Colon (tissue), 2 donors: Measurements from ENCODE around the gene DPEP2.
"Not testable (repeated sequence)": the region's sequence is repeated elsewhere in the genome, so short reads cannot be mapped to it uniquely, and the experiment has no call there.

Experiments
- FAIRE-seq: peaks from 2 replicates; lab custom pipeline; 2012; peaks lifted over from hg19 to GRCh38; lab: Jason Lieb, UNC
- donor health status: control.
- donor health status: control.

Gene DPEP2, protein sequence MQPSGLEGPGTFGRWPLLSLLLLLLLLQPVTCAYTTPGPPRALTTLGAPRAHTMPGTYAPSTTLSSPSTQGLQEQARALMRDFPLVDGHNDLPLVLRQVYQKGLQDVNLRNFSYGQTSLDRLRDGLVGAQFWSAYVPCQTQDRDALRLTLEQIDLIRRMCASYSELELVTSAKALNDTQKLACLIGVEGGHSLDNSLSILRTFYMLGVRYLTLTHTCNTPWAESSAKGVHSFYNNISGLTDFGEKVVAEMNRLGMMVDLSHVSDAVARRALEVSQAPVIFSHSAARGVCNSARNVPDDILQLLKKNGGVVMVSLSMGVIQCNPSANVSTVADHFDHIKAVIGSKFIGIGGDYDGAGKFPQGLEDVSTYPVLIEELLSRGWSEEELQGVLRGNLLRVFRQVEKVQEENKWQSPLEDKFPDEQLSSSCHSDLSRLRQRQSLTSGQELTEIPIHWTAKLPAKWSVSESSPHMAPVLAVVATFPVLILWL

DNA sequence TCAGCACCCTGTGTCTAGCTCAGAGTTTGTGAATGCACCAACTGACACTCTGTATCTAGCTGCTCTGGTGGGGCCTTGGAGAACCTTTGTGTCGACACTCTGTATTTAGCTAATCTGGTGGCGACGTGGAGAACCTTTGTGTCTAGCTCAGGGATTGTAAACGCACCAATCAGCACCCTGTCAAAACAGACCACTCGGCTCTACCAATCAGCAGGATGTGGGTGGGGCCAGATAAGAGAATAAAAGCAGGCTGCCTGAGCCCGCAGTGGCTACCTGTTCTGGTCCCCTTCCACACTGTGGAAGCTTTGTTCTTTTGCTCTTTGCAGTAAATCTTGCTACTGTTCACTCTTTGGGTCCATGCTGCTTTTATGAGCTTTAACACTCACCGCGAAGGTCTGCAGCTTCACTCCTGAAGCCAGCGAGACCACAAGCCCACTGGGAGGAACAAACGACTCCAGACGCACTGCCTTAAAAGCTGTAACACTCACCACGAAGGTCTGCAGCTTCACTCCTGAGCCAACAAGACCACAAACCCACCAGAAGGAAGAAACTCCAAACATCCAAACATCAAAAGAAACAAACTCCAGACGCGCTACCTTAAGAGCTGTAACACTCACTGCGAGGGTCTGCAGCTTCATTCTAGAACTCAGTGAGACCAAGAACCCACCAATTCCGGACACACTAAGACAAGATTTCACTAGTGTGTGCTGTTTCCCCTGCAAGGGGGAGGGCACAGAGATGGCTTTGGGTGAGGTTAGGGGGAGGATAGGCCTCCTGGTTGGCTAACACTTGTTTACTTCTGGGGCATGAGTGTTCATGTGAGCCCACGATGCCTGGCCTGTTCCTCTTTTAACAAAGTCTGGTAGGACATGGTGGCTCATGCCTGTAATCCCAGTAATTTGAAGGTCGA is at the start of gene DPEP2:
TSS of gene DPEP2 (minus strand) at position 706 of the 910 bp plus-strand sequence. CDS start 6,272 bp downstream, outside the sequence.
- not testable (repeated sequence) for FAIRE-seq

DNA sequence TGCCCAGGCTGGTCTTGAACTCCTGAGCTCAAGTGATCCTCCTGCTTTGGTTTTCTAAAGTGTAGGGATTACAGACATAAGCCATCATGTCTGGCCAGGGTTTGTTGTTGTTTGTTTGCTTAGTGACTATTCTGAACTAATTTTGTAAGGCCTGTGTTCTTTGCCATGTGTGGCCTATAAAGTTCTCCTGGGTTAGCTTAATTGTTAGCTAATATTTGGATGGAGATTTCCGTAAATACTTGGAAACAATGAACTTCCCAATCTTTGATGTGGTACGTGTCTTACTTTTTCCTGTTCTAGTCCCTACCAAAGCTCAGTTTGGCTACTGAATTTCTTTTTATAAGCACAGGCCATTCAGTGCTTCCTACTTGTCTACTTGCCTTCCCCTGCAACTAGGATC is 48.7 kb upstream of the DPEP2 start:
- FAIRE-seq: no peak

DNA sequence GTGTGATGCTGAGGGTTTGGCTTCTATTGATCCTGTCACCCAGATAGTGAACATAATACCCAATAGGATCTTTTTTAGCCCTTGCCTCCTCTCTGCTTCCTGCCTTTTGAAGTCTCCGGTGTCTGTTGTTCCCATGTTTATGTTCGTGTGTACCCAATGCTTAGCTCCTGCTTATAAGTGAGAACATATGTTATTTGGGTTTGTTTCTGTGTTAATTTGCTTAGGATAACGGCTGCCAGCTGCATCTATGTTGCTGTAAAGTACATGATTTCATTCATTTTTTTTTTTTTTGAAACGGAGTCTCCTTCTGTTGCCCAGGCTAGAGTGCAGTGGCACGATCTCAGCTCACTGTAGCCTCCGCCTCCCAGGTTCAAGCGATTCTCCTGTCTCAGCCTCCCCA is 46.8 kb upstream of the DPEP2 start:
- no peak for FAIRE-seq

DNA sequence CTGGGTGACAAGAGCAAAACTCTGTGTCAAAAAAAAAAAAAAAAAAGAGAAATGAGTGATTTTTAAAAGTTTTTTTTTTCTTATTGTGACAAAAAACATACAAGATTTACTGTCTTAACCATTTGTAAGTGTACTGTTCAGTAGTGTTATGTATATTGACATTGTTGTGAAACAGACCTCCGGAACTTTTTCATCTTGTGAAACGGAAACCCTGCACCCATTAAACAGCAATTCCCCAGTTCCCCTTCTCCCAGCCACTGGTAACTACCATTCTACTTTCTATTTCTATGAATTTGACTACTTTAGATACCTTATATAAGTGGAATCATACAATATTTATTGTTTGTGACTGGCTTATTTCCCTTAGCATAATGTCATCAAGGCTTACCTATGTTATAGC is 42.5 kb upstream of the DPEP2 start:
- FAIRE-seq: no peak

DNA sequence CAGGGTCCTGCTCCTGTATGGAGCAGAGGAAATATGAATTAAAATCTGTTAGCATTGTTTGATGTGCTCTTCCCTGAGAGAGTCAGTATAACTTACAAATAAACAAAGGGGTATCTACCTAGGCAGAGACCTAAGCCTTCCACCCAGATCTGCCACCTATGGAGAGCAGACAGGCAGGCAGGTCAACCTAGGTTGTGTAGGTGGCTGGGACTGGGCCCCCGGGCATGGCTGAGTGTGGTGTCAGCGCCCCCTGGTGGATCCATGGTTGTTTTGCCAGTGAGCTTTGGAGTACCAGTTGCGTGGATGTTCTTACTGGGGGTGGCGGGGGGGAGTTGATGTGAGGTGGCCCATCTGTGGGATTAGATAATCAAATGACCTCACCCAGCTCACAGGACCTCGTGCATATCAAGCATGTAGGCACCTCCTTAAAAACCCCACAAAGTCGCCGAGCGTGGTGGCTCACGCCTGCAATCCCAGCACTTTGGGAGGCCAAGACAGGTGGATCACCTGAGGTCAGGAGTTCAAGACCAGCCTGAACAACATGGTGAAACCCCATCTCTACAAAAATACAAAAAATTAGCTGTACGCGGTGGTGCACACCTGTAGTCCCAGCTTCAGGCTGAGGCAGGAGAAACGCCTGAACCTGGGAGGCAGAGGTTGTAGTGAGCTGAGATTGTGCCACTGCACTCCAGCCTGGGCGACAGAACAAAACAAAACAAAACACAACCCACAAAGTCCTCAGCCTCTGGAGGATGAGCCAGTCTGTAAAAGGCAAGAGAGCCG is 41.4 kb upstream of the DPEP2 start:
- no peak for FAIRE-seq

DNA sequence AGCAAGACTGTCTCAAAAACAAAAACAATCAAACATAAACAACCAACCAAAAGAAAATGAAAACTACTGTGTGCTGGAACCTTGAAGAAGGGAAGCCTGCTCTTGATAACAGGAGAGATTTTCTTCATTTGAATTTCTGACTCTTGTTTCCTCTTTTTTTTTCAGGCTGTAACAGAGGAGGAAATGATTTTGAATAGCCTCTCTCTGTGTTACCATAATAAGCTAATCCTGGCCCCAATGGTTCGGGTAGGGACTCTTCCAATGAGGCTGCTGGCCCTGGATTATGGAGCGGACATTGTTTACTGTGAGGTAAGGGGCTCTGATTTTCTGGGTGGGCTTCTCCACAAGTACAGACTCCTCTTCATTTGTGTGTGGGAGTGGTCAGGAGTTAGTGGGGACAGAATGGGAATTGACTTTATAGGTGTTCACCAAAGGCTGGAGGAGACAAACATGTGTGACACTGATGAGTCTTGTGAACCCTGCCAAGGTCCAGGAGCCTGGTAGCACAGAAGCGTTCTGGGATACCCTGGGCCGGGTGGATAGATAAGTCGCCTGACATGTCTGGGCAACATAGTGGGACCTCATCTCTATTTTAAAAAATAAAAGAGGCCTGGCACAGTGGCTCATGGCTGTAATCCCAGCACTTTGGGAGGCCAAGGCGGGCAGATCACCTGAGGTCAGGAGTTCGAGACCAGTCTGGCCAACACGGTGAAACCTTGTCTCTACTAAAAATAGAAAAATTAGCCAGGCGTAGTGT is 38.7 kb upstream of the DPEP2 start:
- FAIRE-seq: no peak

DNA sequence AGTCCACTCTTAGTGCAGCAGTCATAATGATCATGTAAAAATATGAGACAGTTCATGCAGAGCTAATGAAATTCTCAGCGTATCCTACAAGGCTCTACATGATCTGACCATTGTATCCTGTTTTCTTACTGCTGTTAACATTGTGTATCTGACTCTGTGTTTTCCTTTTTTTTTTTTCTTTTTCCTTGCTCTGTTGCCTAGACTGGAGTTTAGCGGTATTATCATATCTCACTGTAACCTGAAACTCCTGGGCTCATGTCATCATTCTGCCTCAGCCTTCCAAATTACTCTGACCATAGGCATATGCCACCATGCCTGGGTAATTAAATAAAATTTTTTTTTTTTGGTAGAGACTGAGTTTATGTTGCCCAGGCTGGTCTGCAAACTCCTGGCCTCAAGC is 35.9 kb upstream of the DPEP2 start:
- FAIRE-seq: no peak

DNA sequence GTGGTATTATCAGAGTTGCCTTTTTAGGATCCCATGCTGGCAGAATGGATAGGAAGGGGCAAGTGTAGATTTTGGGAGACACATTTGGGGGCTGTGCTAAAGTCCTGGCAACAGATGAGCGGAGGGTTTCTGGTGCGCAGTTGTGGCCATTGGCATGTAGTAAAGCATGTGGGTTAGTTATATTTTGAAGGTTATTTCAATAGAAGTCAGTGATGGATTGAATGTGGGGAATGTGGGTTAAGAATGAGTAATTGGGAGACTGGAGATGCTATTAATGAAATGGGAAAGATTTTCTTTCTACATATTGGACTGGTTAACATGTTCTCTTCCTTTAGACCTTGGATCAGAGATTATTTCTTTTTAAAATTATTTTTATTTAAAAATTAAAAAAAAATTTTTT is 33.8 kb upstream of the DPEP2 start:
- no peak for FAIRE-seq

DNA sequence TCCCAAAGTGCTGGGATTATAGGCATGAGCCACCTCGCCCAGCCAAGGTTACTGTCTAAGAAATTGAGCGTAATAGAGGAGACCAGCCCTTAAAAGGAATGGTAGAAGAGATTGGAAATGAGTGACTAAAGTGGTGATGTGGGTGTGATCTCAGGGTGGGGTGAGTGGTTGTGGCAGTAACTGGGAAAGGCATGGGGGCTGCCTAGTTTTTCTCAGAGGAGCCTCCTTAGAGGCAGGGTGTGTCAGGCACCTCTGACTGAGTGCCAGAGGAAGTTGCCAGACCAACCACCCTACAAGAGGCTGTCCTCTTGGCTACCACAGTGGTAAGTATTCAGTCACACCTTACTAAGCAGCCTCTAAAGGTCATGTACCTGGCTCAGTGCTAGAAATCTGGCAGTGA is 32.7 kb upstream of the DPEP2 start:
- FAIRE-seq: no peak

DNA sequence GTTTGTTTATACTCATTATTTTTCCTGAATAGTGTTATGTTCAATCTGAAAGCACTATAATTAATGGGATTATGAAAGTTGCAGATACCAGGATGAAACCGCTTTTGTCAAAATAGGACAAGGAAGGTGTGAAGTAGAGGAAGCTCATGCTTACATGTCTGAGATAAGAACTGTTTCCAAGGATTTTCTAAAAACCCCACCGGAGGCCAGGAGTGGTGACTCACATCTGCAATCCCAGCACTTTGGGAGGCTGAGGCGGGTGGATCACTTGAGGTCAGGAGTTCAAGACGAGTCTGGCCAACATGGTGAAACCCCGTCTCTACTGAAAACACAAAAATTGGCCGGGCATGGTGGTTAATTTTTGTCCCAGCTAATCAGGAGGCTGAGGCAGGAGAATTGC is 30.8 kb upstream of the DPEP2 start:
- FAIRE-seq: not testable (repeated sequence)

DNA sequence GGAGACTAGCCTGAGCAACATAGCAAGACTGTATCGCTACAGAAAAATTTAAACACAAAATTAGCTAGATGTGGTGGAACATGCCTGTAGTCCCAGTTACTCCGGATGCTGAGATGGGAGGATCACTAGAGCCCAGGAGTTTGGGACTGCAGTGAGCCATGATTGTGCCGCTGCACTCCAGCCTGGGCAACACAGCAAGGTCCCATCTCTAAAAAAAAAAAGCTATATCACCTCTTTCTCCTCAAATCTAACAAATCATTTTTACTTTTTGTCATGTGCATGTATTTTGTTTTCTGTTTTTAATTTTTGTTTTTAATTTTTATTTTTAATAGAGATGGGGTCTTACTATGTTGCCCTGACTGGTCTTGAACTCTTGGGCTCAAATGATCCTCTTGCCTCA is 29.7 kb upstream of the DPEP2 start:
- no peak for FAIRE-seq

DNA sequence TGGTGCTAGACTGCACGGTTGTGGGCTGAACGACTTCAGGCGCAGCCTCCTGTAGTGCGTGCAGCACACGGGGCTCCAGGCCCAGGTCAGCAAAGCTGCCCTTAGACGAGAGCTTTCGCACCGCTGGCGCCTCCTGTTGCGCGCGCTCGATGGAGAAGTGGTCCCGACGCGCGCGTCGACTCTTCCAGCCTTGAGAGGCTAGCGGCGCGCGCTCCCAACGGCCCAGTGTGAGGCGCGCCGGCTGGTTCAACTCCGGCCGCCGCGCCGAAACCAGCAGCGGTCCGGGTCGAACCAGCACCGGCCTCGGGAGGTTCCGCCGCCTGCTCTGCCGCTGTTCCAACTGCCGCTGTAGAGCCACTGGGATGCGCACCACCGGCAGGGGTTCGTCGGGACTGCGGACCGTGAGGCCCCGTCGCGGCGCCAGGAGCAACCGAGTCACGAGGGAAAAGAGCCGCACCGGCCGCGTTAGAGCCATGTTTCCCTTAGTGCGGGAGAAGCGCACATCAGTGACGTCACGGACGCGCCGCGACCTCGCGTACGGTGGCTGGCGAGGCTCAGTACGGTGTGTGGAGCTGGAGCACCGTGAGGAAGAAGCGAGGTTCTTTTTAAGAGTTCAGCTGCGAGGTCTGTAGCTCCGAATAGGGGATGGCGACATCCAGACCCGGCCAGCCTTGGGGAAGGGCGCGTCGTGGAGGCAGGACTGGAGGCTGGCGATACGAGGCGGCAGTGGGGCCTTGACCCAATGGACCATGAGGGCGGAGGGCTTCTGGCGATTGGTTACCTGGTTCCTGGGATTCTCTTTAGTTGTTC is 23.6 kb upstream of the DPEP2 start, which contains the start of the genes DDX28 and DUS2:
TSS of gene DDX28 (minus strand) at position 505 of the 810 bp plus-strand sequence. CDS start at position 475, 30 bp downstream.
TSS of gene DUS2 (plus strand) at position 557 of the 810 bp plus-strand sequence. CDS start 14,740 bp downstream, outside the sequence.
- FAIRE-seq: no peak

DNA sequence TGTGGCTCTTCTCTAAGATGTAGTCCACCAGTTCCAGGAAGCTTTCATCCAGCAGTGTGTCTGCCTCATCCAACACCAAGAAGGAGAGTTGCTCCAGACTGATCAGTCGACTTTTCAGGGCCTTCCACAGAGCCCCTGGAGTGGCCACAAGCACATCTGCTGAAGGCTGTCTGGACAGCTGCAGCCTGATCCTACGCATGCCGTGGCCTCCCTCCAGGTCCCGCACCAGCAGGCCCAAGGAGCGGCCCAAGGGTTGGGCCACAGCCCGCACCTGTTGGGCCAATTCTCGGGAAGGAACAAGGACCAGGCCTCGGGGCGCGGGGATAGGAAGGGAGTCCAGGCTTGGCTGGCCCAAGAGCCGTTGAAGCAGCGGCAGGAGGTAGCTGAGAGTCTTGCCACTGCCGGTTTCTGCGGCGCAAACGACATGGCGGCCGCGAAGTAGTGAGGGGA is 23.0 kb upstream of the DPEP2 start:
- no peak for FAIRE-seq

DNA sequence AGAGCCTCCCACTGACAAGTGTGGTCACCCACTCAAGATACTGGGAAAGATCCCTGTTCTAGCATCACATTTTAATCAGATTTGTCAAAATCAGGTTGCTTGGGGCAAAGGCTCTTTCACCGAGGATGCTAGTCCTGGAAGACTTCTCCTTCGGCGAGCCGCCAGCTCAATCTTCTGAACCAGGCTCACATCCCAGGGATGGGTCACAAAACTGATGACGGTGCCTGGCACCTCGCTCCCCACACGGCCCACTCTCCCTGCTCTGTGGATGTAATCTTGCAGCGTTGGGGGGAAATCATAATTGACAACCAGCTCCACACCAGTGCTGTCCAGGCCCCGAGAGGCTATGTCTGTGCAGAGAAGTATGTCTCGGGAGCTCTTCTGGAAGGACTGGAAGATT is 22.2 kb upstream of the DPEP2 start:
- FAIRE-seq: no peak

DNA sequence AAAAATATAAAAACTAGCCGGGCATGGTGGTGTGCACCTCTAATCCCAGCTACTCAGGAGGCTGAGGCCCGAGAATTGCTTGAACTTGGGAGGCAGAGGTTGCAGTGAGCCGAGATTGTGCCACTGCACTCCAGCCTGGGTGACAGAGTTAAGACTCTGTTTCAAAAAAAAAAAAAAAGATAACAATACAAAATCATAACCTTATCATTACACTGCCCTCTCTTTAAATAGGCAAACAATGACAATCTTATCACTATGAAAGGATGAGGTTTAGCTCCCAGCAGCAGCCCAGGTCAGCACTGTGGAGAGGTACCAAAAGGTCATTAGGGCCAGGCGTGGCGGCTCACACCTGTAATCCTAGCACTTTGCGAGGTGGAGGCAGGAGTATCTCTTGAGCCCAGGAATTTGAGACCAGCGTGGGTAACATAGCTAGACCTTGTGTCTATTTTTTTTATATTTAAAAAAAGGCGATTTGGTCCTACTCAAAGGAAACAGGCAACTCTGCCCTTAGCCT is 19.9 kb upstream of the DPEP2 start:
- no peak for FAIRE-seq

DNA sequence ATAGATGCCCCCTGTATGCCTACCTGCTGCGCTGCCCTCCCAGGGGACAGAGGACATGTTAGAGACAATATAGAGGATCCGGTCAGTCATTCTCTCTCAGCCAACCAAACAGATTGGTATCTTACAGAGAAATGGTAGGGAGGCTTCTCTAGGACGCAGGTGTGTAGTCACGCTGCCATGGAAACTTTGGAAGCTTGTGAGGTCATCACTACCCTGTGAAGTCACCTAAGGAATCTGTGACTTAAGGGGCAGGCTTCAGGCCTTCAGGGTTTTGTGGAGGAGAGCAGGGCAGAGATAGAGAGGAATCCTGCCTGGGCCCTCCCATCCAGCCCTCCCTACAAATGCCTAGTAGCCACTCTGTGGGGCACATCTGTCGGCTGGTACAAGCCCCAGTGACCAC is 16.4 kb upstream of the DPEP2 start, which contains the start of gene DPEP2NB:
TSS of gene DPEP2NB (minus strand) at position 231 of the 400 bp plus-strand sequence. CDS start at position 90, 141 bp downstream.
- FAIRE-seq: no peak

DNA sequence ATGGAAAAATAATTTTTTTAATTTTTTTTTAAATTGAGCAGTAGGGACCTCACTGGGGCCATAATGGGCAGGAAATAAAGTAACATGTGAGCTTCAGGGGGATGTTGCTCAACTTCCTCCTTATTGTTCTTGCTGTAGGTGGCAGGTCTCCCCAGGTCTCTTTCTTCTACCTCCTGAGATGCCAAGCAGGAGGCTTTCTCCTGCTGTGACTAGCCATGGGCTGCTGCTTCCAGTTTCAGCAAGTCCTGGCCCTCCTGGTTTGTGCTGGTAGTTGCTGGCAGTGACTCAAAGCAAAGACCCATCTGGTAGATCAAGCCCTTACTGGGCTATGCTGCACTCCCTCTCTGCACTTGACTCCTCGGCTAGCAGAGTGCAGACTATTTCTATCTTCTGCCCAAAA is 14.2 kb upstream of the DPEP2 start:
- FAIRE-seq: no peak

DNA sequence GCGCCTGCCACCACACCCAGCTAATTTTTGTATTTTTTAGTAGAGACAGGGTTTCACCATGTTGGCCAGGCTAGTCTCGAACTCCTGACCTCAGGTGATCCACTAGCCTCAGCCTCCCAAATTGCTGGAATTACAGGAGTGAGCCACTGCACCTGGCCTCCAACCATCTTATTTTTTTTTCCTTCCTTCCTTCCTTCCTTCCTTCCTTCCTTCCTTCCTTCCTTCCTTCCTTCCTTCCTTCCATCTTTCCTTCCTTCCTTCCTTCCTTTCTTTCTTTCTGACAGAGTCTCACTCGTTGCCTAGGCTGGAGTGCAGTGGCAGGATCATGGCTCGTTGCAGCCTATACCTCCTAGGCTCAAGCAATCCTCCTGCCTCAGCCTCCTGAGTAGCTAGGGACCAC is 10.6 kb upstream of the DPEP2 start:
- FAIRE-seq: not testable (repeated sequence)

DNA sequence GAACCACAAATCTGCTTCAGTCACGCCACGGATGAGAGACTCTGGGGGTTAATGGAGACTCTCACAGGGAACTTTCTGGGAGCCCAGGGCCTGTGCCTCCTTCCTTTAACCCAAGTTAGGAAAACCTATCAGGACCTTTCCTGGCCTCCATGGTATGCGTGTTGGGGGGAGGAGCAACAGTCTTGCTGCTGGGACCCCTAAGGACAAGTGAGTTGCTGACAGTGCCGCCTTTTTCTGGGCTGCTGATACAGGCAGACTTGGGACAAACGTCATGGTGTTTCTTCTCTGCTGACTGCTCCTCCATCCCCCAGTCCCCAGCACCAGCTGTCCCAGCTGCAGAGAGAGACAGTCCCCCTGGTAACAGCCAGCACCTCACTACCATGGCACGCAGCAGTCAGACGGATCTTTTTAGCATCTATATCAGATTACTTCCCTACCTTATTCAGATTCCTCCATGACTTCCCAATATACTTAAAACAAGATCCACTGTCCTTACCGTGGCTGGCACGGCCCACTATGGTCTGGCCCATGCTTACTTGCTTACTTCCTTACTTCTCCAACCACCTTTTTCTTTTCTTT is 10.0 kb upstream of the DPEP2 start:
- FAIRE-seq: no peak
